BJ (cell line): Measurements from ENCODE around the gene ATP13A4. TPM values are rescaled to one million over a fixed set of nuclear protein-coding genes. Genes with fewer than 3 reads are reported as not detected.

Experiments
- CTCF ChIA-PET: fragments of 350-600 bp; formaldehyde crosslinking; extraction: SDS; loops from one replicate; lab custom pipeline; 2021; ENCODE audit warnings: antibody characterized with exemption, inconsistent platforms; lab: Yijun Ruan, JAX
- POLR2A ChIA-PET: fragments of 300-600 bp; sonication (Branson Sonifier 250); formaldehyde crosslinking; extraction: SDS; loops from one replicate; lab custom pipeline; 2021; ENCODE audit warnings: antibody characterized with exemption; lab: Charles Lee
- DNase-seq: peaks from one replicate; pipeline ENCODE4 v3.0.0-alpha.2; 2011; ENCODE audit warnings: low read depth
- H3K27me3 ChIP-seq: 2 replicates; pipeline ENCODE4 v1.6.0; 2011; ENCODE audit warnings: low read length; ENCODE audit not compliant: control insufficient read depth, insufficient read depth
- H3K36me3 ChIP-seq: 2 replicates; pipeline ENCODE4 v1.5.1; 2011; ENCODE audit warnings: low read length; ENCODE audit not compliant: control insufficient read depth, insufficient read depth
- H3K4me3 ChIP-seq: 2 replicates; pipeline ENCODE4 v1.5.1; 2011; ENCODE audit warnings: low read depth, mild to moderate bottlenecking, control low read depth, low read length
- polyA plus RNA-seq: library from polyadenylated mRNA; depleted of rRNA; stranded (reverse); fragments of >200 nt; gene quantifications from 2 replicates; pipeline ENCODE4 v1.2.3, GENCODE V29; 2011
- TF ChIP-seq, protein P1 (sequence below): IDR thresholded peaks from 2 replicates; pipeline ENCODE4 v1.5.1; 2011; ENCODE audit warnings: low read depth, mild to moderate bottlenecking, control low read depth, inconsistent platforms, low read length, moderate library complexity; ENCODE audit not compliant: insufficient read depth

Gene ATP13A4
- polyA plus RNA-seq, 1 experiment: 0.10 TPM

- no peak overlapping the region for H3K4me3 ChIP-seq
- H3K27me3 ChIP-seq: no peaks in the 10 kb centered on the region
- H3K36me3 ChIP-seq: no peaks in the 10 kb centered on the region
- TF ChIP-seq, protein P1, sequence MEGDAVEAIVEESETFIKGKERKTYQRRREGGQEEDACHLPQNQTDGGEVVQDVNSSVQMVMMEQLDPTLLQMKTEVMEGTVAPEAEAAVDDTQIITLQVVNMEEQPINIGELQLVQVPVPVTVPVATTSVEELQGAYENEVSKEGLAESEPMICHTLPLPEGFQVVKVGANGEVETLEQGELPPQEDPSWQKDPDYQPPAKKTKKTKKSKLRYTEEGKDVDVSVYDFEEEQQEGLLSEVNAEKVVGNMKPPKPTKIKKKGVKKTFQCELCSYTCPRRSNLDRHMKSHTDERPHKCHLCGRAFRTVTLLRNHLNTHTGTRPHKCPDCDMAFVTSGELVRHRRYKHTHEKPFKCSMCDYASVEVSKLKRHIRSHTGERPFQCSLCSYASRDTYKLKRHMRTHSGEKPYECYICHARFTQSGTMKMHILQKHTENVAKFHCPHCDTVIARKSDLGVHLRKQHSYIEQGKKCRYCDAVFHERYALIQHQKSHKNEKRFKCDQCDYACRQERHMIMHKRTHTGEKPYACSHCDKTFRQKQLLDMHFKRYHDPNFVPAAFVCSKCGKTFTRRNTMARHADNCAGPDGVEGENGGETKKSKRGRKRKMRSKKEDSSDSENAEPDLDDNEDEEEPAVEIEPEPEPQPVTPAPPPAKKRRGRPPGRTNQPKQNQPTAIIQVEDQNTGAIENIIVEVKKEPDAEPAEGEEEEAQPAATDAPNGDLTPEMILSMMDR: no peak
- DNase-seq: no peak
- POLR2A ChIA-PET: no interaction called here
- CTCF ChIA-PET: no interaction called here
These were observed 31.8 kb upstream of the ATP13A4 start for GRCh38 chr3:193586526-193586925.

- Histone ChIP-seq H3K36me3 (no peaks in the 10 kb centered on the region), H3K4me3 (no peak overlapping the region), H3K27me3 (no peaks in the 10 kb centered on the region)
- DNase-seq: no peak
- POLR2A ChIA-PET: no interaction called here
- CTCF ChIA-PET: interaction anchor here (2.8 kb wide), 1 partner anchor 13 kb away, joined by 19 read pairs; no protein-coding TSS in a partner anchor
- TF ChIP-seq, protein P1: no peak
These were observed 30.8 kb upstream of the ATP13A4 start for GRCh38 chr3:193585530-193585929.

- DNase-seq: no peak
- ChIA-PET POLR2A (no interaction called here), CTCF (interaction anchor here (0.9 kb wide), 1 partner anchor 762 kb away, joined by 3 read pairs; no protein-coding TSS in a partner anchor)
- no peaks in the 10 kb centered on the region for H3K36me3 ChIP-seq
- TF ChIP-seq, protein P1: no peak
- H3K27me3 ChIP-seq: peaks cover 3% of the 10 kb centered on the region; the same call in 1 of the 2 replicates
- no peak overlapping the region for H3K4me3 ChIP-seq
These were observed 19.9 kb upstream of the ATP13A4 start for GRCh38 chr3:193574488-193575070.

DNA sequence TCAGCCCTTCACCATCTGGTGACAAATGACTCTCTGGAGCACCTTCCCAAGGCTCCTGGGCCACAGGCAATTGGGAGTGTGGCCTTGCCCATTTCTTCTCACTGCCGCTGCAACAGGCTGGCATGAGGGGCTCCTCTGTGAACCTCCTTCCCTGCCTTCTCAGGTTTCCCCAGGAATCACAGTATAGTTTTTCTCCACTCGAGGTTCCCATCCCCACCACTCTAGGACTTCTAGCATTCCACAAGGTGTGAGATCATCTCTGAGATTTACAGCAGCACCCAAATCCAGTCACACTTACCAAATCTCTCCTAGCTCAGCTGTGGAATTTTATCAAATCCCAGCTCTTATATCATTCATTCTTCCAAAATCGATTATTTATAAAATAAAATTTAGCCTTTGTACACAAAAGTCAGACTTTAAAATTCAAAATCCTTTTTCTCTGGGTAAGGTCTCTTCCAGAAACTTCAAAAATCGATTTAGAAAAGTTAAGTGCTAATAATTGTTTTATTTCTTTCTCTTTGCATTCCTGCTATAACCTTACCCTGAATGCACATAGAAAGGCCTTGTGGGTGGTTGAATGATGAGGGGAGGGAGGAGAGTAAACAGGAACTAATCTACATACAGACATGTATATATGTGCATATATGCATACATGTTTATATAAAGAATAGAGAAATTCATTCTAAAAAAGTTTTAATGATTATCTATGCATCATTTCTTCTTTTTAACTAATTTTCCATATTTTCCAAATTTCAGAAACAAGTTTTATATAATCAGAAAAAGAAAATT lies 18.9 kb upstream of the ATP13A4 start:
- DNase-seq: no peak
- no peak overlapping the region for H3K4me3 ChIP-seq
- H3K36me3 ChIP-seq: no peaks in the 10 kb centered on the region
- ChIA-PET CTCF (interaction anchor here (0.9 to 3.4 kb wide), 5 partner anchors 11 to 1008 kb away, joined by 3 to 27 read pairs (median 19); no protein-coding TSS in a partner anchor), POLR2A (no interaction called here)
- TF ChIP-seq, protein P1: no peak
- H3K27me3 ChIP-seq: peaks cover 3% of the 10 kb centered on the region; the same call in 1 of the 2 replicates

DNA sequence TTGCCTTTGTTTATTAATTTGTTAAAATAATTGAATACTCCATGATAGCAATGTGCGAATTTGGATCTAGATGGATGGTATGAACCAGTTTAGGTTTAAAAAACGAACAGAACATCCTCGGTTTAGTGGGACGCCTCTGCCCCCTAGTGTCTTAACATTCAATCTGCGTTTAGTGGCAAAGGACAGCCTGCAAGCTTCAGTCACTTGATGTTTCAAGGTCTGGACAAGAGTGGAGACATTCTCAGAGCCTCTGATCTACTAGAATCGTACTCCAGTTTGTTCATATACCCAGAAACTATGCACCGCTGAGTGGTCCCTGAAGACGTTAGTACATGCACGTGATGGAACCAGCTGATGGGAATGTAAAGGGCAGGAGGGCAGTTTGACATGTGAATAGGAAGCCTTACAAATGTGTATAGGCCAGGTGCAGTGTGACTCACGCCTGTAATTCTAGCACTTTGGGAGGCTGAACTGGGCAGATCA lies 17.8 kb upstream of the ATP13A4 start:
- POLR2A ChIA-PET: no interaction called here
- DNase-seq: no peak
- Histone ChIP-seq H3K27me3 (0 out of 2 replicates have a peak, but pooled peaks cover 2% of the 10 kb centered on the region), H3K36me3 (no peaks in the 10 kb centered on the region), H3K4me3 (no peak overlapping the region)
- CTCF ChIA-PET: interaction anchor here (0.7 to 3.4 kb wide), 25 partner anchors 9 to 1106 kb away, joined by 3 to 27 read pairs (median 4); no protein-coding TSS in a partner anchor
- TF ChIP-seq, protein P1: peak; percentile 81
